Osteoblast (primary cell): ENCODE results near the gene LRMDA. TPM values are rescaled to one million over a fixed set of nuclear protein-coding genes. Genes with fewer than 3 reads are reported as not detected.

ENCODE experiments used
- DNase-seq: peaks from one replicate; pipeline ENCODE4 v3.0.0; 2011; ENCODE audit warnings: low spot score, mixed read lengths; ENCODE audit not compliant: insufficient read length; ENCODE audit errors: missing footprints
- H2AFZ ChIP-seq: 2 replicates; pipeline ENCODE4 v1.6.0; 2011; ENCODE audit warnings: mild to moderate bottlenecking, low read length
- H3K27ac ChIP-seq: 2 replicates; pipeline ENCODE4 v1.5.1; 2011; ENCODE audit warnings: mild to moderate bottlenecking, low read depth, low read length, moderate library complexity
- H3K27me3 ChIP-seq: 2 replicates; pipeline ENCODE4 v1.6.0; 2012; ENCODE audit warnings: mild to moderate bottlenecking, control low read depth, inconsistent platforms, low read length, moderate library complexity; ENCODE audit not compliant: insufficient read depth
- H3K36me3 ChIP-seq: 2 replicates; pipeline ENCODE4 v1.5.1; 2011; ENCODE audit warnings: mild to moderate bottlenecking, low read length, control low read depth, moderate library complexity; ENCODE audit not compliant: insufficient read depth
- H3K4me1 ChIP-seq: 2 replicates; pipeline ENCODE4 v1.5.1; 2011; ENCODE audit warnings: mild to moderate bottlenecking, low read length, control low read depth, moderate library complexity; ENCODE audit not compliant: insufficient read depth
- H3K4me2 ChIP-seq: 2 replicates; pipeline ENCODE4 v1.6.0; 2011; ENCODE audit warnings: mild to moderate bottlenecking, low read length; ENCODE audit not compliant: insufficient read depth
- H3K4me3 ChIP-seq: fragments of 200-600 bp; sonication (generic); 3 replicates; pipeline ENCODE4 v1.5.1; 2012; ENCODE audit warnings: mild to moderate bottlenecking, low read length, inconsistent platforms; ENCODE audit not compliant: insufficient read depth
- H3K79me2 ChIP-seq: 2 replicates; pipeline ENCODE4 v1.6.0; 2012; ENCODE audit warnings: mild to moderate bottlenecking, low read length, control low read depth, inconsistent platforms; ENCODE audit not compliant: insufficient read depth
- H3K9me3 ChIP-seq: 2 replicates; pipeline ENCODE4 v1.5.1; 2011; ENCODE audit warnings: low read depth, low read length, control low read depth
- H4K20me1 ChIP-seq: 2 replicates; pipeline ENCODE4 v1.6.0; 2012; ENCODE audit warnings: mild to moderate bottlenecking, low read length, control low read depth; ENCODE audit not compliant: insufficient read depth
- CTCF ChIP-seq: IDR thresholded peaks from 2 replicates; pipeline ENCODE4 v1.5.1; 2011; ENCODE audit warnings: mild to moderate bottlenecking, low read depth, low read length, moderate library complexity; ENCODE audit errors: extremely low read depth
- total RNA-seq: library from RNA; depleted of rRNA; stranded (reverse); fragments of >200 nt; gene quantifications from 2 replicates; pipeline ENCODE4 v1.2.3, GENCODE V29; 2012

LRMDA gene
- total RNA-seq, 1 donor, result 18.5 TPM

- Histone ChIP-seq H2AFZ (no peak overlapping the region), H3K4me1 (no peaks in the 10 kb centered on the region), H4K20me1 (no peaks in the 10 kb centered on the region), H3K27ac (no peak overlapping the region), H3K4me2 (no peak overlapping the region), H3K79me2 (no peaks in the 10 kb centered on the region), H3K27me3 (no peaks in the 10 kb centered on the region), H3K4me3 (no peak overlapping the region), H3K9me3 (no peaks in the 10 kb centered on the region), H3K36me3 (no peaks in the 10 kb centered on the region)
- no peak for DNase-seq
- TF ChIP-seq CTCF, result no peak
Measured at GRCh38 chr10:75606203-75606779, 174.9 kb downstream of the LRMDA start.

GRCh38 chr10:75607576-75607975, 176.2 kb downstream of the LRMDA start:
- H3K9me3 ChIP-seq, result no peaks in the 10 kb centered on the region

GRCh38 chr10:75610183-75610582, 178.8 kb downstream of the LRMDA start:
- H4K20me1 ChIP-seq, result no peaks in the 10 kb centered on the region
- no peaks in the 10 kb centered on the region for H3K79me2 ChIP-seq
- H3K27ac ChIP-seq, result no peak overlapping the region
- DNase-seq, result no peak
- H3K4me3 ChIP-seq, result no peak overlapping the region
- no peaks in the 10 kb centered on the region for H3K9me3 ChIP-seq
- no peak overlapping the region for H2AFZ ChIP-seq
- peaks cover 11% of the 10 kb centered on the region for H3K27me3 ChIP-seq
- no peak for TF ChIP-seq CTCF
- H3K36me3 ChIP-seq, result no peaks in the 10 kb centered on the region
- H3K4me2 ChIP-seq, result no peak overlapping the region
- H3K4me1 ChIP-seq, result no peaks in the 10 kb centered on the region

More at GRCh38 chr10:75607576-75607975, 176.2 kb downstream of the LRMDA start:
- Histone ChIP-seq H3K4me3 (no peak overlapping the region), H3K79me2 (no peaks in the 10 kb centered on the region), H3K4me2 (no peak overlapping the region), H3K27ac (no peak overlapping the region), H3K36me3 (no peaks in the 10 kb centered on the region), H4K20me1 (no peaks in the 10 kb centered on the region), H3K27me3 (no peaks in the 10 kb centered on the region), H2AFZ (no peak overlapping the region), H3K4me1 (no peaks in the 10 kb centered on the region)
- no peak for TF ChIP-seq CTCF
- DNase-seq, result no peak

DNA sequence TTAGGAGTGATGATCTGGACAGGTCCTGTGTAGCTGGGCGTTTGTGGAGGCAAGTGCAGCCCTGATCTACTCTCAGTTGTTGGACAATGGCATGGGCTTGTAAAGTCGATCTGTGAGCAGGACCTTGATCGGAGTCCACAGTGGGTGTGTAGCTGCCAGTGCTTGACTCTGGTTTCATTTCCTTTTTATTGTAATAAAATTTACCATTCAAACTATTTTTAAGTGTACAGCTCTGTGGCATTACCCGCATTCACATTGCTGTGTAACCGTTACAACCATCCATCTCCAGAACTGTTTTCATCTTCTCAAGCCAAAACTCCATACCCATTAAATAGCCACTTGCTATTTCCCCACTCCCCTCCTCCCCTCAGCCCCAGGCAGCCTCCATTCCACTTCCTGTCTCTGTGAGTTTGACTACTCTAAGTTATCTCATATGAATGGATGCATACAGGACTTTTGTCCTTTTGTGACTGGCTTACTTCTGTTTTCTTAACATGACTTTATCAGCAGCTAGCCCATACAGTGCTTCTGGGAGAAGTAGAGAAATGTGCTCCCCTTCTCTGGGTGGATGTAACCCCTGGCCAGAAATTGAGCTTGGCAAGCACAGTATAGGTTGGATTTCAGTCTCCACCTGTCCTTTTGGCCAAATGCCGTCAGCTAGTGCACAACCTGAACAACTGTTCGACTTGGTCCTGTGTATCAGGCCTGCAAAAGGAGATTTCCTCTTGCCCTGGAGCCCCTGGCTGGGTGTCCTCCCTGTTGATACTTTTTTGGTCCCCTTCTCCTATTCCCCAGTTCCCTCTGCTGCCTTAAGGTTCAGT, 180.0 kb downstream of the LRMDA start:
- H3K36me3 ChIP-seq, result no peaks in the 10 kb centered on the region
- H4K20me1 ChIP-seq, result no peaks in the 10 kb centered on the region
- H3K4me3 ChIP-seq, result no peak overlapping the region
- DNase-seq, result no peak
- no peak overlapping the region for H3K27ac ChIP-seq
- TF ChIP-seq CTCF, result no peak
- peaks cover 11% of the 10 kb centered on the region for H3K27me3 ChIP-seq
- no peak overlapping the region for H2AFZ ChIP-seq
- H3K9me3 ChIP-seq, result no peaks in the 10 kb centered on the region
- no peaks in the 10 kb centered on the region for H3K4me1 ChIP-seq
- H3K79me2 ChIP-seq, result no peaks in the 10 kb centered on the region
- H3K4me2 ChIP-seq, result no peak overlapping the region
